Measurements from ENCODE around the gene PRSS33.

The PRSS33 gene

GRCh38 chr16:2776500-2777139 lies 10.7 kb downstream of the PRSS33 start:
- no peak for DNase-seq

GRCh38 chr16:2775765-2776499 lies 11.4 kb downstream of the PRSS33 start:
- DNase-seq = no peak

- DNase-seq = no peak
Measured at GRCh38 chr16:2775131-2775716, 12.1 kb downstream of the PRSS33 start.

- no peak for DNase-seq
Measured at GRCh38 chr16:2774161-2774891, 13.0 kb downstream of the PRSS33 start.

GRCh38 chr16:2773188-2773968 lies 14.0 kb downstream of the PRSS33 start:
- no peak for DNase-seq

GRCh38 chr16:2771496-2772402 lies 15.6 kb downstream of the PRSS33 start:
- no peak for DNase-seq

GRCh38 chr16:2770057-2770951 lies 17.1 kb downstream of the PRSS33 start:
- DNase-seq = no peak

- no peak for DNase-seq
Measured at GRCh38 chr16:2769675-2770056, 17.7 kb downstream of the PRSS33 start.

GRCh38 chr16:2769100-2769529 lies 18.2 kb downstream of the PRSS33 start:
- DNase-seq = no peak

- no peak for DNase-seq
Measured at GRCh38 chr16:2768403-2769089, 18.8 kb downstream of the PRSS33 start.

GRCh38 chr16:2767891-2768290 lies 19.5 kb downstream of the PRSS33 start:
- DNase-seq = no peak

GRCh38 chr16:2767140-2767731 lies 20.1 kb downstream of the PRSS33 start:
- DNase-seq = no peak

GRCh38 chr16:2766430-2767139 lies 20.8 kb downstream of the PRSS33 start:
- no peak for DNase-seq

GRCh38 chr16:2765462-2766404 lies 21.6 kb downstream of the PRSS33 start:
- DNase-seq = no peak

- DNase-seq = no peak
Measured at GRCh38 chr16:2764718-2765117, 22.6 kb downstream of the PRSS33 start.

- DNase-seq = no peak
Measured at GRCh38 chr16:2763173-2763572, 24.2 kb downstream of the PRSS33 start.

- DNase-seq = no peak
Measured at GRCh38 chr16:2762711-2763110, 24.6 kb downstream of the PRSS33 start.
